Esophagus muscularis mucosa (tissue), 4 donors: ENCODE results near the gene ZIC5. TPM values are rescaled to one million over a fixed set of nuclear protein-coding genes. Genes with fewer than 3 reads are reported as not detected.

Source experiments
- DNase-seq: peaks from one replicate; pipeline ENCODE4 v3.0.0-alpha.2; 2017; ENCODE audit errors: extremely low spot score
- H3K27ac ChIP-seq, 4 donors: fragments of 200-600 bp; sonication (generic); replicated peaks in 1 of 4; 1 replicate in 3 of 4; 2 replicates in 1 of 4; pipeline ENCODE4 v1.5.1; 2016 to 2019; ENCODE audit warnings: mild to moderate bottlenecking in 1 of 4
- H3K27me3 ChIP-seq, 4 donors: fragments of 200-600 bp; sonication (generic); one replicate each; pipeline versions ENCODE4 v1.5.1 to v1.6.0; 2016 to 2019
- H3K36me3 ChIP-seq, 4 donors: fragments of 200-600 bp; sonication (generic); one replicate each; pipeline ENCODE4 v1.5.1; 2016 to 2019
- H3K4me1 ChIP-seq, 4 donors: fragments of 200-600 bp; sonication (generic); one replicate each; pipeline ENCODE4 v1.5.1; 2016 to 2019
- H3K4me3 ChIP-seq, 4 donors: fragments of 200-600 bp; sonication (generic); 1 replicate in 2 of 4; 2 replicates in 2 of 4; pipeline ENCODE4 v1.5.1; 2016 to 2019; ENCODE audit warnings: mild to moderate bottlenecking in 4 of 4, moderate library complexity in 1 of 4
- H3K9me3 ChIP-seq, 4 donors: fragments of 200-600 bp; sonication (generic); 1 replicate in 3 of 4; 2 replicates in 1 of 4; pipeline ENCODE4 v1.5.1; 2016 to 2019
- CTCF ChIP-seq, 3 experiments: fragments of 200-600 bp in 2 of 3; fragments of 450-650 bp in 1 of 3; sonication (generic) in 2 of 3; IDR thresholded peaks; one replicate each; pipeline ENCODE4 v1.5.1; 2017 to 2019; ENCODE audit warnings: antibody characterized with exemption in 3 of 3, mild to moderate bottlenecking in 2 of 3, moderate library complexity in 1 of 3
- EP300 ChIP-seq: sonication (generic); formaldehyde crosslinking; IDR thresholded peaks from one replicate; pipeline ENCODE4 v1.6.1; 2017; ENCODE audit warnings: antibody characterized with exemption
- POLR2A ChIP-seq: fragments of 450-650 bp; IDR thresholded peaks from one replicate; pipeline ENCODE4 v1.6.1; 2017; ENCODE audit warnings: antibody characterized with exemption, moderate library complexity, mild to moderate bottlenecking, low read depth
- POLR2AphosphoS5 ChIP-seq, 2 donors: sonication (generic); formaldehyde crosslinking; IDR thresholded peaks; one replicate each; pipeline ENCODE4 v1.6.1; 2017; ENCODE audit warnings: antibody characterized with exemption in 2 of 2
- WGBS: methylation state at CpG from one replicate; pipeline ENCODE4 v1.1.5; 2018; 5-methylcytosine and 5-hydroxymethylcytosine counted together
- intact Hi-C: fragments of 100-400 bp; cut with DNase I; formaldehyde crosslinking; loops from one replicate; pipeline ENCODE4 v1.15.1; 2023
- total RNA-seq, 4 donors: library from RNA; depleted of rRNA; stranded (reverse); fragments of >200 nt; gene quantifications; one replicate each; pipeline versions ENCODE4 v1.1.0 to v1.2.1, GENCODE V29; 2016

ZIC5 gene
- total RNA-seq, 4 donors from 2014 or later: not detected

GRCh38 chr13:99960663-99961311 is 10.8 kb downstream of the ZIC5 start:
- no peaks in the 10 kb centered on the region for H3K9me3 ChIP-seq
- no peak overlapping the region for H3K27ac ChIP-seq
- DNase-seq: no peak
- intact Hi-C loops: no loop called here
- H3K4me3 ChIP-seq: no peak overlapping the region
- peaks cover 0 to 100% (median 78%) of the 10 kb centered on the region in 4 donors for H3K27me3 ChIP-seq
- TF ChIP-seq EP300 (no peak), CTCF (IDR thresholded peaks at IDR 0.05) (no peak), POLR2AphosphoS5 (IDR thresholded peaks at IDR 0.05) (no peak), POLR2A (no peak)
- H3K4me1 ChIP-seq: peaks cover 31 to 47% (median 39%) of the 10 kb centered on the region in 4 donors
- no peaks in the 10 kb centered on the region for H3K36me3 ChIP-seq
- 6% methylated on average over 13 of the region's 13 CpGs for WGBS

GRCh38 chr13:99959540-99960230 is 11.9 kb downstream of the ZIC5 start:
- peak overlapping the region; percentile 9 to 19 (median 14) for H3K4me3 ChIP-seq
- TF ChIP-seq POLR2A: no peak
- peaks cover 33 to 53% (median 43%) of the 10 kb centered on the region in 4 donors for H3K4me1 ChIP-seq
- no peak overlapping the region for H3K27ac ChIP-seq
- peaks cover 0 to 100% (median 76%) of the 10 kb centered on the region in 4 donors for H3K27me3 ChIP-seq
- no peaks in the 10 kb centered on the region for H3K9me3 ChIP-seq
- no peak for DNase-seq
- H3K36me3 ChIP-seq: no peaks in the 10 kb centered on the region
- intact Hi-C loops: no loop called here
- WGBS: 4% methylated on average over 17 of the region's 49 CpGs

- TF ChIP-seq POLR2AphosphoS5 (IDR thresholded peaks at IDR 0.05) (no peak), CTCF (IDR thresholded peaks at IDR 0.05) (no peak), EP300 (no peak)
- H3K4me3 ChIP-seq: peak overlapping the region in 1 of 4 donors; percentile 11
- intact Hi-C loops: no loop called here
- peaks cover 33 to 53% (median 43%) of the 10 kb centered on the region in 4 donors for H3K4me1 ChIP-seq
- peaks cover 0 to 100% (median 73%) of the 10 kb centered on the region in 4 donors for H3K27me3 ChIP-seq
- WGBS: 18% methylated on average over 10 of the region's 10 CpGs
- H3K9me3 ChIP-seq: no peaks in the 10 kb centered on the region
- no peaks in the 10 kb centered on the region for H3K36me3 ChIP-seq
- H3K27ac ChIP-seq: no peak overlapping the region
- no peak for DNase-seq
Observed at GRCh38 chr13:99959127-99959539, 12.4 kb downstream of the ZIC5 start.

GRCh38 chr13:99958406-99959126 is 13.0 kb downstream of the ZIC5 start:
- H3K27me3 ChIP-seq: peaks cover 0 to 100% (median 68%) of the 10 kb centered on the region in 4 donors
- H3K9me3 ChIP-seq: no peaks in the 10 kb centered on the region
- H3K27ac ChIP-seq: no peak overlapping the region
- no peak overlapping the region for H3K4me3 ChIP-seq
- intact Hi-C loops: no loop called here
- H3K4me1 ChIP-seq: peaks cover 33 to 53% (median 43%) of the 10 kb centered on the region in 4 donors
- no peak for DNase-seq
- TF ChIP-seq CTCF (IDR thresholded peaks at IDR 0.05) (no peak), POLR2A (no peak), POLR2AphosphoS5 (IDR thresholded peaks at IDR 0.05) (no peak), EP300 (no peak)
- 11% methylated on average over 25 of the region's 35 CpGs for WGBS
- no peaks in the 10 kb centered on the region for H3K36me3 ChIP-seq
